HG02970 (cell line): ENCODE results near the gene CASQ1.

ENCODE experiments used
- ATAC-seq: cut with Tn5 transposase; IDR thresholded peaks from one replicate; pipeline ENCODE4 v1.9.1; 2021; ENCODE audit warnings: mild to moderate bottlenecking, moderate library complexity, moderate number of reproducible peaks; ENCODE audit not compliant: unreplicated experiment, low FRiP score

Gene CASQ1

DNA sequence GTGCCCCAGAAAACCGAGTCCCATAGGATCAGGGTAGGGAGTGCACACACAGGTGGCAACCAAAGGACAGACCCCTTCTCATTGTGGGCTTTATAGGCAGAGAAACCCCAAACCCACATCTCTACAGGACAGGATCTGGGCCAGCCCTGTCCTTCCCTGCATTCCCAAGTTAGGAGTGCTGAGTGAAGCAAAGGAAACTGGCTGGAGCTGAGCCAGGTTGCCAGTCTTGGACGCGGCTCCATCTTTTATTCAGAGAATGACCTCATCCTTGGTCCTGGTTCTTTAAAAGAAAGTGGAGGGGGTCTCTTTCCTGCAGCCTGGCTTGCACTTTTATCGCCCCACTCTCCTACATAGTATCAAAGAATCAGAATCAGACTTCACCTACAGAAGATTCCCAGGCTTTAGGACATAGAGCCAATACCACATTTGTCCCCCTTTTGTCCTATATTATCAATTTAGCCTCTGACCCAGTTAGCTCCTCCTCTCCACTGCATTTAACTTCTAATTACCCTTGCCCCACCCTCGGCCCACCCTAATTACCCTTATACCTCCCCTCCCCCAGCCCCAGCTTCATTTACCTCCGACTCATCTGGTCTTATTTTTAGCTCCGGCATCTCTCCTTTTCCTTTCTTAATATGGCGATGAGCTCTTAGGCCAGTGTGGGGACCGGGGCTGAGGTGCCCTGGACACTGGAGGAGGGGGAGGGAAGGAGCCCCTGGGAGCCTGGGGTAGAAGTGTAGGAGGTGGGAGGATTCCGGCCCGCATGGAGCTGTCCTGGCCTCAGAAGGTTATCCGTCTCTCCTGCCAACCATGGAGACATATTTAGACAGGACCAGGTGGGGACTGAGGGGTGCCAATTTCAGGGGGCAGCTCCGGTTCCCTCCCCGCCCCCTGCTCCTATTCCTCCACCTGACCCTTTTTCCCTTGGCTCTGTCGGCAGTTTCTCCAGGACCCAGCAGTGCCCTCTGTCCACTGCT lies at the start of gene CASQ1:
CASQ1 (plus strand) TSS at position 927 of the 977 bp plus-strand sequence. CDS start 177 bp downstream, outside the sequence.
- ATAC-seq = no peak

DNA sequence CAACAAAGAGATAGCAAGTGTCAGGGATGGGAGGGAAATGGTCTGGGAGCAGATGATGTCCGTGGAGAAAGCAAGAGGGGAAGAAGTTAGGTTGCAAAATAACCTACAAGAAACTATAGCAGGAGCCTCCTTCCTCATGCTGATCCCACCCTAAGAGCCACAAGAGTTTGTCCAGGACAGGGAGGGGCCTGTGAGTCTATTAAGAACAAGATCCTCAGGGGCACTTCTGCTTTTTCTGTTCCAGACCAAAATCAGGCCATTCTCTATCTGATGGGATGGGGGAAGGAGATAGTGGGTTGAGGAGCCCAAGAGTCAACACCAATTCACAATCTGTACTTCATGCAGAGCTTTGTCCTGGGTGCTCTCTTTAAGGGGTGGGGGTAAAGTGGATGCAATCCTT lies 46.7 kb upstream of the CASQ1 start:
- ATAC-seq = no peak

DNA sequence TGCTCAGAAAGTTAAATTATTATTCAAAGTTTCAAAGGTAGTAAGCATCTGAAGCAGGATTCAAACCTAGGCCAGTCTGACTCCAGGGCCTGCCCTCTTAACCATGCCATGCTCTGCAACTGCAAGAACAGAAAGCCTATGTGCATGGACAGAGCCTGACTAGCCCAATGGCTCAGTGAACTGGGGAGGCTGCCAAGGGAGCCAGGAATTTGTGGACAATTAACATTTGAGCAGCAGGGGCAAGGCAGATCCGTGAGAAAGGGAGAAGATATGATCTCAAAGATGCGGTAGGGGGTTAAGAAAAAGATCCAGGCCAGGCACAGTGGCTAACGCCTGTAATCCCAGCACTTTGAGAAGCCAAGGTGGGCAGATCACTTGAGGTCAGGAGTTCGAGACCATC lies 45.5 kb upstream of the CASQ1 start:
- ATAC-seq = no peak

DNA sequence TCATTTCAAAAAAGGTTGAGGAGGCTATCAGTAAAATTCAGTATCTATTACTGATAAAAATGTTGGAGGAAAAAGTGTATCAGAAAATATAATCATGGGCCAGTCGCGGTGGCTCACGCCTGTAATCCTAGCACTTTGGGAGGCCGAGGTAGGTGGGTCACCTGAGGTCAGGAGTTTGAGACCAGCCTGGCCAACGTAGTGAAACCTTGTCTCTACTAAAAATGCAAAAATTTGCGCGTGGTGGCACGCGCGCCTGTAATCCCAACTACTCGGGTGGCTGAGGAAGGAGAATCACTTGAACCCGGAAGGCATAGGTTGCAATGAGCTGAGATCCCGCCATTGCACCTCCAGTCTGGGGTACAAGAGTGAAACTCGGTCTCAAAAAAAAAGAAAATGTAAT lies 44.3 kb upstream of the CASQ1 start:
- ATAC-seq = no peak

DNA sequence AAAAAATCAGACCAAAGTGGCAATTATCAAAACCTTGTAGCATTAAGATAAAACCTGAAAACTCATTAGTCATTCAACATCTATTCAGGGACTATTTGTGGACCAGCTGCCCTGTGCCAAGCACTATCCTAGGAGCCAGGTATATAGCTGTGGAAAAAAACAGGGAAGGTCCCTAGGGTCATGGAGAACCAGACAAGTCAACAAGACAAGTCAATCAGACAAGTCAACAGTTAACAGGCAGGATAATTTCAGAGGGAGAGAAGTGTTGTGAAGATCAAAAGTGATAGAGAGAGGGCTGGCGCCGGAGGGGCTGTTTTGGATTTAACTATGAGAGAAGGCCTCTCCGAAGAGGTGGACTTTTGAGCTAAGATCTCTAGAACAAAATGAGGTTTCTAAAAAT lies 42.3 kb upstream of the CASQ1 start:
- ATAC-seq = no peak

DNA sequence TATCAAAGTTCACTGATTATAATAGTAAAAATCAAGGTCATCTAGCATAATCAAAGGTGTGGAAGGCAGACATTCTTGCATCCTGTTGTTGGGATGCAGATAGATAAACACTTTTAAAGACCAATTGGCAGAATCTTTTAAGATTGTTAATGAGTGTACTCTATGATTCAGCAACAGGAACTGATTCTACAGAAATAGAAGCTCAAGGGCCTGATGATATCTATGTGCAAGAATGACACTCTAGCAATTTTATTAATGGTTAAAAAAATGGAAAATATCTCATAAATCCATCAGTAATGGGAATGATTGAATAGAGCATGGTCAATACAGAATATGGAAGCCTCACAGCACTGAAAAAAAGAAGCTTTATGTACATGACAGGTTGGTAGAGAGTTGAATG lies 41.1 kb upstream of the CASQ1 start:
- no peak for ATAC-seq

DNA sequence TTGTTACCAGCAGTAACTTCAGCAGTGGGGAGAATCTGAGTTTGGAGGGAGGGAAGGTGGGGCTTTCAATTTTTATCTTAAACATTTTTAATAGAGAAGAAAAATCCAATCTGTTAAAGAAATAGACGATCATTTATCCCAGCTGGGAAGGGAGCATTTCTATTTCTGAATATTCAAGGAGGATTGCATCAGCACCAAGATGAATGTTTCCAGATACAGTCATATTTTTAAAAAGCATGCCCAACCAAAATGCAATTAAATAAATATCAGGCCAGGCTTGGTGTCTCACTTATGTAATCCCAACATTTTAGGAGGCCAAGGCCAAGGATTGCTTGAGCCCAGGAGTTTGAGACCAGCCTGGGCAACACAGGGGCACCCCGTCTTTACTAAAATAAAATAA lies 40.7 kb upstream of the CASQ1 start:
- ATAC-seq = no peak

DNA sequence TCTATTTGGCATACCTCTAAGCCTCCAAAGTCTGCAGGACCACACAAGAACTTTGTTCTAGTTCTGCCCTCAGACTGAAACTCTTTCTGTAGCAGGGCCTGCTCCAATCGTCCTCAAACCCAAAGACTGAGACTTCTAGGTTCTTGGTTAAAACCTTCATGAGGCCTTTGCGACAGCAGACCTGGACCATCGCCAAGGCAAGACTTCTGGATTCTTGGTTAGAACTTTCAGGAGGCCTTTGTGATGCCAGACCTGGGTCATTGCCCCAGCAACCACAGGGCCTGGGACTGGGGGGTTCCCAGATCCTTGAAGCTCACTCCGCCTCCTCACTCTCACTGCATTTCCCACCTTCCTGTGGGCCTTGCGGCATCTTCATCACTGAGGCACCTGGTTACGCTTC lies 39.1 kb upstream of the CASQ1 start, which contains the start of gene ATP1A4:
ATP1A4 (plus strand) TSS at position 301 of the 400 bp plus-strand sequence. CDS start 438 bp downstream, outside the sequence.
- ATAC-seq = no peak

DNA sequence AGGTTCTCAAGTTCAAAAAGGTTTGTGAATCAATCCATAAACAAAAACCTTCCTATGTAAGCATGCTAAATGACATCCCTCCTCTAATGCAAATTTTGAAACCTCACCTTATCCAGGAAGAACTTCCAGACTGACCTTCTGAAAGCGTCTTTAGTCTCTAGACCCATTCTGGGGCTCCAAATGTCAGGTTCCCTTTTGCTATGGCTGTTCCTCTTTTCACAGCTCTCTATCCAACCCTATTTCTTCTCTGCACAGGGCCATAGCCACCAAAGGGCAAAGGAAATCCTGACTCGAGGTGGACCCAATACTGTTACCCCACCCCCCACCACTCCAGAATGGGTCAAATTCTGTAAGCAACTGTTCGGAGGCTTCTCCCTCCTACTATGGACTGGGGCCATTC lies 35.6 kb upstream of the CASQ1 start:
- ATAC-seq = no peak

DNA sequence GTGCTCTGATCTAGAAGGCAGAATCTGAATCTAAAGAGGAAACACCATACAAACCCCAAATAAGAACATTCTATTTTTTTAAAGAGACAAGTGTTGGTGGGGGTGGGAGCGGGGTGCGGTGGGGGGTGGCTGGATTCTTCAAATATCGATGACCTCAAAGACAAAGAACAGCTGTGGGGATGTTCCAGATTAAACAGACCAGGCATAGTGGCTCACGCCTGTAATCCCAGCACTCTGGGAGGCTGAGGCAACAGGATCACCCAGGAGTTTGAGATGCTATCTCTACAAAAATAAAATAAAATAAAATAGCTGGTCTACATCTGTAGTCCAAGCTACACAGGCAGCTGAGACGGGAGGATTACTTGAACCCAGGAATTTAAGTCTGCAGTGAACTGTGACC lies 34.0 kb upstream of the CASQ1 start:
- no peak for ATAC-seq

DNA sequence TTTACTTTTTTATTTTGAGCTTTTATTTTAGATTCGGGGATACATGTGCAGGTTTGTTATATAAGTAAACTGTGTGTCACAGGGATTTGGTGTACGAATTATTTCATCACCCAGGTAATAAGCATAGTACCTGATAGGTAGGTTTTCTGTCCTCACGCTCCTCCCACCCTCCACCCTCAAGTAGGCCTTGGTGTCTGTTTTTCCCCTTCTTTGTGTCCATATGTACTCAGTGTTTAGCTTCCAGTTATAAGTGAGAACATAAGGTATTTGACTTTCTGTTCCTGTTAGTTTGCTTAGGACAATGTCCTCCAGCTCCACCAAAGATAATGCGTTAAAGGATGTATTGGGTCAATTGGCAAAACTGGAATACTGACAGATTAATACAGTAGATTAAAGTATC lies 33.2 kb upstream of the CASQ1 start:
- ATAC-seq = no peak

DNA sequence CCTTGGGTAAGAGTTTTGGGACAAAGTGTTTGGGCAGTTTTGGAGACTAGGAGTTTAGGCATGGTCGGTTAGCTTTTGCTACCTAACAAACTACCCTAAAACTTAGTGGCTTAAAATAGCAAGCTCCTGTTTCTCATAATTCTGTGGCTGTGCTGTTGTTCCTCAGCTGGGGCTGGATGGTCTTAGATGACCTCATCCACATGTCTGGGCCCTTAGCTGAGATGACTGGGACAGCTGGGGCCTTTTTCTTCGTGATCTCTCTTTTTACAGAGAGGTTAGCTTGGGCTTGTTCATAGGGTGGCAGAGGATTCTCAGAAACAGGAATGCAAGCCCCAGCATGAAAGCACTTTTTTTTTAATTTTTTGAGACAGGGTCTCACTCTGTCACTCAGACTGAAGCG lies 32.3 kb upstream of the CASQ1 start:
- ATAC-seq = no peak

DNA sequence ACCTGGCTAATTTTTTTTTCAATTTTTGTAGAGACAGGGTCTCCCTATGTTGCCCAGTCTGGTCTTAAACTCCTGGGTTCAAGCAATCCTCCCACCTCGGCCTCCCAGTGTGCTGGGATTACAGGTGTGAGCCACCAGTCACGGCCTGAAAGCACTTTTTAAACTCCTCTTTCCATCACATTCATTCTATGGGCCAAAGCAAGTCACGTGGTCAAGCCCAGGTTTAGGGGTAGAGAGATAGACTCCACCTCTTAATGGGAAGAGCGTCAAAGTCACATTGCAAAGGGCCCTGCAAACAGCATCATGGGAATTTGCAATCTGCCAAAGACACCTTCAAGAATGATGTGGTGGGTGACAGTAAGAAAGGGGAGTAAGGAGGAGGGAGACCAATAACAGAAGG lies 31.8 kb upstream of the CASQ1 start:
- ATAC-seq = no peak

DNA sequence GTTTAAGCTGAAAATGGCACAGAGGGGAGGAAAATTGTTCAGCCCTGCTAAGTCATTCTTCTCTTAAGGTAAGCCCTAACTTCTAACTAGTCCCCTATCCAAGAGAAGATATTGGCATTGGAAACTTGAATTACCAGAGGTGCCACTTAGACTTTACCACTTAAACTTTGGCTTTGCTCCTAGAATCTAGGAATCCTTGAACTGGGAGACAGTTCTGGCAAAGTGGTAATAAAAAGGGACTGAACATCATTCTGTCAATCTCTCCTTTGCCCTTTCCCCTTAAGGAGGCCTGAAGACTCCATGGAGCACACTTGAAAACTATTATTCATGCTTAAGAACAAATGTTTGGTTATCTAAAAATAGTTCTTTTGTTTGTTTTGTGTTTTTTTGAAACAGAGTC lies 30.5 kb upstream of the CASQ1 start:
- no peak for ATAC-seq

DNA sequence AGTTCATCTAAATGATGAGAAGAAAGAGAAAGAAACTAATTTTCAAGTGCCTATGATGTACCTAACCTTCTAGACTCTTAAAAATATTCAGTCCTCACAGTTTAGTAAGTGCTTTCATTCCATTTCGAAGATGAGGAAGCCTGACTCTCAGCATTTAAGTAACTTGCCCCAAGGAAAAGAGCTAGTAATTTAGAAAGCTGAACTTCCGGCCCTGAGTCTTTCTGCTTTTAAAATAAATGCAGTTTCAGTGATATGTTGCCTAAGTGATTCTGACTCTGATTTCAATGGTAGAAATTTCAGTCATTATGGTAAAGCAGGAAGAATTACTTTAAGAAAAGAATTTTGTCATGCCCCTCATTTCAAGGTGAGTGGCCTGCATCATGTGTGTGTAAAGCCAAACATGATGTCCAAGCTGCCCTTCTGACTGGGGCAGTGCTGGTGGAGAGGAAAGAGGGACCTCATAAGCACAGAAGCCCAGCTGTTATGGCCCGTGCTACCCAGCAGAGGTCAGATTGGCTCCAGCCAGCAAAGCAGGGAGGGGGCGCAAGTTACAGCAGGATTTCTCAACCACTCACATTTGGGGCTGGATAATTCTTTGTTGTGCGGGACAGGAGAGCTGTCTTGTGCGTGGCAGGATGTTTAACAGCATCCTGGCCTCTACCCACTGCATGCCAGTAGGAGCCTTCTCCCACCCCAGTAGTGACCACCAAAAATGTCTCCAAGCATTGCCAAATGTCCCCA lies 28.2 kb upstream of the CASQ1 start:
- no peak for ATAC-seq

DNA sequence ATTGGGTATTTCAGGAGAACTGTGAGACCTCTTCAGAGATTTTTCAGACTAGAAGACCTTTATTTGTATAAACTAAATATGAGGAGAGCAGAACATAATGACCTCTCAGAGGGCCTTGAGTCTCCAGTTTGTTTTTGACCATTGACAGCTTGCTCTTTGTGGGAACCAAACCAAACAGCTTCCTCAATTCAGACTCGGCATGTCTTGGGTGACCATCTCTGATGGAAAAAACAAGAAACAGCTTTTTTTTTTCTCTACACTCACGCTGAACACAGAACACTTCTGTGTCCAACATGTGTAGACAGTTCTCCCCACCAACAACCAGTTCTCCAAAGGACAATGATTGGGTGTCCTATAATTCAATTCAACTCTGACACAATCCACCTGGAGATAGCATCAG lies 27.4 kb upstream of the CASQ1 start:
- ATAC-seq = no peak

DNA sequence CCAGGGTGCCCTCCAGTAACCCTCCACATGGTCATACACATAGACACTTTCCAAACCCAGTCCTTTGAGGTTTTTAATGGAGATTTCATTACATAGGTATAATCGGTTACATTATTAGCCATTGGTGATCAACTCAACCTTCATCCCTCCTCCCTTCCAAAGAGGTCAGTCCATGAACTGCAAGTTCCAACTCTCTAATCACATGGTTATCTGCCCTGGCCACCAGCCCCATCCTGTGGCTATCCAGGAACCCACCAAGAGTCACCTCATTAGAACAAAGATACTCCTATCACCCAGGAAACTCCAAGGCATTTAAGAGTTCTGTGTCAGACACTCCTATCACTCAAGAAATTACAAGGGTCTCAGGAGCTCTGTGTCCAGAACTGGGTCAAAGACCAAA lies 26.8 kb upstream of the CASQ1 start:
- ATAC-seq = no peak

DNA sequence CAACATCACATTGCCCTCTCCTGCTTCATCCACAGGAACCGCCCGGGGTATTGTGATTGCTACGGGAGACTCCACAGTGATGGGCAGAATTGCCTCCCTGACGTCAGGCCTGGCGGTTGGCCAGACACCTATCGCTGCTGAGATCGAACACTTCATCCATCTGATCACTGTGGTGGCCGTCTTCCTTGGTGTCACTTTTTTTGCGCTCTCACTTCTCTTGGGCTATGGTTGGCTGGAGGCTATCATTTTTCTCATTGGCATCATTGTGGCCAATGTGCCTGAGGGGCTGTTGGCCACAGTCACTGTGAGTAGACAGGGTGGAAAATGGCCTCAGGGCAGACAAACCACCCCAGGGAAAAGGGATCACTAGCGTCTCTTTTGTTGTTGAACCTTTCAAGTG lies 26.3 kb upstream of the CASQ1 start:
- no peak for ATAC-seq

DNA sequence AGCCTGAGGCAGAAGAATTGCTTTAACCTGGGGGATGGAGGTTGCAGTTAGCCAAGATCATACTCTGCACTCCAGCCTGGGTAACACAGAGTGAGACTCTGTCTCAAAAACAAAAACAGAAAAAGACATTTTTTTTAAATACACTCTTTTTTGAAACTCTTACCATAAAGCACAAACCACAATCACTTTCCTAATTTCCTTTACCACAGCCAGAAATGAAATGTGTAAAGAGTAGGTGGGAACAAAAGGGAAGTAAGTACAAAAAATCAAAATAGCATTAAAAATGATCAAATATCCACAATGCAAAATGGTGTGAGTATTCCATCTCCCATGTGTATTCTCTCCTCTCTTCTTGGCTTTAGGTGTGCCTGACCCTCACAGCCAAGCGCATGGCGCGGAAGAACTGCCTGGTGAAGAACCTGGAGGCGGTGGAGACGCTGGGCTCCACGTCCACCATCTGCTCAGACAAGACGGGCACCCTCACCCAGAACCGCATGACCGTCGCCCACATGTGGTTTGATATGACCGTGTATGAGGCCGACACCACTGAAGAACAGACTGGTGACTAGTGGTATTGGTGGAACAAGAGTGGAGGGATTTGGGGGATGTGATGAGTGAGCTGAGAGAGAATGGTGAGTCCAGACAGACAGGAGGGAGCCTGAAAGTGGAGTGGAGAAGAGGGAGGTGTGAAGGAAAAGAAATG lies 24.1 kb upstream of the CASQ1 start:
- ATAC-seq = no peak

DNA sequence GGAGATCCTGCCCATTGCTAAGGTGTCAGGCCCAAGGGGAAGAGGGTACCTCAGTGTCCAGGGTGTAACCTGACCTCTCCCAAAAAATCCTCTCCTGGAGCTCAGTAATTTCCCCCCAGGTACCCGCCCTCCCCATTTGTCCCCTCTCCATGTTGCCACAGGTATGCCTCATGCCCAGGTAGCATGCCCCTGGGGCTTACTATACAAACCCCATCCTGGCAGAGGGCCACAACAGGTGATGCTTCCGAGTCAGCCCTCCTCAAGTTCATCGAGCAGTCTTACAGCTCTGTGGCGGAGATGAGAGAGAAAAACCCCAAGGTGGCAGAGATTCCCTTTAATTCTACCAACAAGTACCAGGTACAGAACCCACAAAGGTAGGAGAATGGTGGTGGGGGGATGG lies 23.3 kb upstream of the CASQ1 start:
- ATAC-seq = no peak

DNA sequence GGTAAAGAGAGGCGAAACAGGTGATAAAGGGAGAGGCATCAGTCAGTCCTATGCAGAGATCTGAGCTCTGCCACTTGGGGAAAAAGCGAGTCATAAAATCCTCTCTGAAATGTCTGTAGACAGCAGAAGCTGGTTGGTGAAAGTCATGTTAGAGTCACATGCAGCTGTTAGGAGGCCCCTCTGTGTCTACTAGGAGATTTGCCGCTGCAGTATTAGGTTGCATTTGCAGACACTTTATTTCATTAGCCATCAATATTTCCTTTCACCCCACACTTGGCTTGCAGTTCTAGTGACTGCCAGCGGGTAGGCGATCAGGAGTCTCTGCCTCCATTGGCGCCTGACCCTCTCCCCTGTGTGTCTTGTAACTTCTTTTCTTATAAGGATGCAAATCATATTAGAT lies 22.8 kb upstream of the CASQ1 start:
- no peak for ATAC-seq
